HG03159 (cell line): ENCODE results near the gene MID1.

ENCODE experiments used
- ATAC-seq: cut with Tn5 transposase; IDR thresholded peaks from one replicate; pipeline ENCODE4 v1.9.1; 2021; ENCODE audit warnings: mild to moderate bottlenecking, moderate library complexity; ENCODE audit not compliant: unreplicated experiment

The MID1 gene

GRCh38 chrX:10453945-10454344 lies 166.4 kb downstream of the MID1 start:
- ATAC-seq = no peak

- ATAC-seq = no peak
Observed at GRCh38 chrX:10450959-10451355, 169.4 kb downstream of the MID1 start.

GRCh38 chrX:10450229-10450958 lies 170.0 kb downstream of the MID1 start:
- ATAC-seq = no peak

GRCh38 chrX:10447564-10448214 lies 172.7 kb downstream of the MID1 start:
- ATAC-seq = no peak

- ATAC-seq = no peak
Observed at GRCh38 chrX:10444204-10444603, 176.2 kb downstream of the MID1 start.

GRCh38 chrX:10441464-10441863 lies 178.9 kb downstream of the MID1 start:
- ATAC-seq = no peak

- no peak for ATAC-seq
Observed at GRCh38 chrX:10433296-10433965, 187.0 kb downstream of the MID1 start.

GRCh38 chrX:10429908-10430307 lies 190.5 kb downstream of the MID1 start:
- no peak for ATAC-seq

GRCh38 chrX:10427249-10427648 lies 193.1 kb downstream of the MID1 start:
- no peak for ATAC-seq

GRCh38 chrX:10423716-10424115 lies 196.7 kb downstream of the MID1 start:
- no peak for ATAC-seq

GRCh38 chrX:10420134-10420533 lies 200.3 kb downstream of the MID1 start:
- ATAC-seq = no peak

- no peak for ATAC-seq
Observed at GRCh38 chrX:10416424-10416823, 204.0 kb downstream of the MID1 start.

- ATAC-seq = no peak
Observed at GRCh38 chrX:10415306-10416001, 204.9 kb downstream of the MID1 start.

- ATAC-seq = no peak
Observed at GRCh38 chrX:10414862-10415261, 205.5 kb downstream of the MID1 start.

- ATAC-seq = no peak
Observed at GRCh38 chrX:10414156-10414824, 206.1 kb downstream of the MID1 start.

- ATAC-seq = no peak
Observed at GRCh38 chrX:10404436-10404835, 215.9 kb downstream of the MID1 start.

- no peak for ATAC-seq
Observed at GRCh38 chrX:10401239-10401638, 219.1 kb downstream of the MID1 start.

- ATAC-seq = no peak
Observed at GRCh38 chrX:10399043-10399741, 221.2 kb downstream of the MID1 start.

- ATAC-seq = no peak
Observed at GRCh38 chrX:10398215-10398614, 222.2 kb downstream of the MID1 start.

GRCh38 chrX:10397349-10397748 lies 223.0 kb downstream of the MID1 start:
- no peak for ATAC-seq
